Heart left ventricle (tissue), 16 donors: Measurements from ENCODE around the gene PITHD1. TPM values are rescaled to one million over a fixed set of nuclear protein-coding genes. Genes with fewer than 3 reads are reported as not detected.
"Not testable (repeated sequence)": the region's sequence is repeated elsewhere in the genome, so short reads cannot be mapped to it uniquely, and the experiment has no call there.

Source experiments
- ATAC-seq, 4 donors: fragments of 200-7000 bp; cut with Tn5 transposase; one replicate each; pipeline ENCODE4 v1.9.1; 2020 to 2022; ENCODE audit warnings: moderate library complexity in 4 of 4, mild to moderate bottlenecking in 3 of 4, moderate number of reproducible peaks in 1 of 4
- DNase-seq, 5 donors: peaks; one replicate each; pipeline ENCODE4 v3.0.0-alpha.2; 2020
- H3K27ac ChIP-seq, 12 donors: fragments of 200-600 bp; sonication (generic) in 4 of 12; one replicate each; pipeline versions ENCODE4 v1.5.0 to v1.8.0; 2016 to 2022; ENCODE audit warnings: mild to moderate bottlenecking in 2 of 12
- H3K27me3 ChIP-seq, 9 donors: fragments of 200-600 bp; sonication (generic) in 2 of 9; one replicate each; pipeline versions ENCODE4 v1.5.1 to v1.8.0; 2016 to 2022; ENCODE audit warnings: mild to moderate bottlenecking in 3 of 9
- H3K36me3 ChIP-seq, 9 donors: fragments of 200-600 bp; sonication (generic) in 2 of 9; one replicate each; pipeline versions ENCODE4 v1.5.0 to v1.8.0; 2018 to 2022; ENCODE audit warnings: mild to moderate bottlenecking in 2 of 9
- H3K4me1 ChIP-seq, 12 donors: fragments of 200-600 bp; sonication (generic) in 4 of 12; one replicate each; pipeline versions ENCODE4 v1.5.0 to v1.8.0; 2016 to 2022; ENCODE audit warnings: mild to moderate bottlenecking in 3 of 12
- H3K4me3 ChIP-seq, 12 donors: fragments of 200-600 bp; sonication (generic) in 4 of 12; one replicate each; pipeline versions ENCODE4 v1.5.0 to v1.8.0; 2017 to 2022; ENCODE audit warnings: mild to moderate bottlenecking in 9 of 12, moderate library complexity in 4 of 12
- H3K9me3 ChIP-seq, 12 donors: fragments of 200-600 bp; sonication (generic) in 4 of 12; one replicate each; pipeline versions ENCODE4 v1.5.0 to v1.8.0; 2016 to 2022; ENCODE audit warnings: mild to moderate bottlenecking in 1 of 12
- POLR2A ChIP-seq, 2 donors: fragments of 450-650 bp; IDR thresholded peaks; one replicate each; pipeline ENCODE4 v1.6.1; 2017; ENCODE audit warnings: antibody characterized with exemption in 2 of 2, mild to moderate bottlenecking in 2 of 2, moderate library complexity in 2 of 2
- WGBS, 4 donors: extraction: QIAGEN DNeasy Blood & Tissue Kit in 2 of 4; methylation state at CpG; one replicate each; pipeline versions ENCODE4 v1.1.5 to v1.1.7; 2013 to 2018; 5-methylcytosine and 5-hydroxymethylcytosine counted together
- intact Hi-C, 10 donors: fragments of 100-400 bp; cut with DNase I; formaldehyde crosslinking; loops; one replicate each; pipeline versions ENCODE4 v1.11.1 to v1.14.2; 2022
- polyA plus RNA-seq, 2 donors: library from polyadenylated mRNA; stranded (reverse); fragments of 200-250 nt; gene quantifications; one replicate each; pipeline ENCODE4 v1.2.3, GENCODE V29; 2013
- total RNA-seq, 9 donors: library from RNA; depleted of rRNA in 2 of 9; stranded (reverse); fragments of >200 nt in 2 of 9; fragmentation: NEBNext Ultra II Directional in 3 of 9; extraction: Animal tissue kit (Norgen Biotek cat#: 25700) in 3 of 9; gene quantifications; one replicate each; pipeline versions ENCODE4 v1.1.0 to v1.2.4, GENCODE V29; 2016 to 2023
- TF ChIP-seq, protein P1 (sequence below), 12 donors: fragments of 200-600 bp; sonication (generic) in 4 of 12; IDR thresholded peaks; one replicate each; pipeline versions ENCODE4 v1.5.0 to v1.8.0; 2018 to 2022; ENCODE audit warnings: antibody characterized with exemption in 12 of 12, mild to moderate bottlenecking in 5 of 12
- donor health status: ischemic (EF 13 %, LVEDD 7.1; RV severe dilation, severe dysfunction).
- donor health status: healthy with polysubstance abuse.
- donor health status: DM: no; HTN: yes; CAD: no.
- donor health status: DM: no; HTN: no; CAD: no.
- donor health status: ischemic (EF 25% LVEDD 6.9; RV normal size, moderate dysfunction).
- donor health status: ischemic (EF 25% LVEDD 5.7; RV mildly dilated, moderate dysfunction).
- donor health status: healthy.
- donor health status: DM: yes; HTN: yes; CAD: no.
- donor health status: ischemic (EF 35%, LVEDD 5.7; RV mildly dilated, moderate dysfunction).
- donor health status: nonischemic (EF 11% LVEDD 7.7; RV severe dilation, severe dysfunction).
- donor health status: DM: yes; HTN: yes; CAD: no.
- donor health status: PGD.
- donor health status: ischemic (EF 29% LVEDD 5.4; RV normal size, mild dysfunction).
- donor health status: nonischemic (EF 23%, LVEDD 6.1; RV moderate dilation, normal function).

Gene PITHD1
- total and polyA plus RNA-seq, 11 donors: 31.8 to 86.4 (median 46.2) TPM

DNA sequence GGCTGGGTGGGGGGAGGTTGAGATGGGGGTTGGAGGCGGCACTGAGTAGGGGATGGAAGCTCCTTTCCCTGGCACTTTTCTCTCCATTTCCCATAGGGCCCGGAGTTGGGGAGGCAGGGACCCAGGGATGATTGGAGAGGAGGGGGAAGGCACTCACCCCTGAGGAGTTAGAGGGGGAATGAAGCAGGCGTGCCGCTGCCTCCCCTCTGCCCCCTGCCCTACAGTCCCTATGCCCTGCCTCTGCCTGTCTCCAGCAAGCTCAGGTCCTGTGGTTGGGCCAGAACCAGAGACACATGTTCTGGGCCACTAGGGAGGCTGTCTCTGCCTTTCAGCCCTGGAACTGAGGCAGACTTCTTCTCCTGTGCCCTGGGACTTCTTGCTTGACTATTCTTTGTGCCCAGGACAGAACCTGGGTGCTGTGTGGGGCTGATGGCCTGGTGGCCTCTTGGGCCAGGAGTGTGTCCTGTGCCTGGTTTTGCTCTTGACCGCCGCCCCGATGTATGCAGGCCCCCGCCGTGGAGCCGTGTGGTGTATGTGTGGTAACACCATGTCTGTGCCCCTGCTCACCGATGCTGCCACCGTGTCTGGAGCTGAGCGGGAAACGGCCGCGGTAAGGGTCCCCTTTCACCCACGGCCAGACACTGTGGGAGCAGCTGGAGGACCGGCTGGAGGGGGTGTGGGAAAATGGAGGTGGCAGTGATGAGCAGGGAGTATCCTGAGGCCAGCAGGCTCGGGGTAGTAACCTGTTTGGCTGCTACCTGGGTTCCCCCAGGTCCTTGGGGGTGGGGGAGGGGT lies 14.1 kb downstream of the PITHD1 start:
- Histone ChIP-seq H3K9me3 (no peaks in the 10 kb centered on the region), H3K4me3 (peak overlapping the region in 10 of 12 donors; percentile 48 to 90 (median 78)), H3K4me1 (peaks cover 4 to 40% (median 27%) of the 10 kb centered on the region in 12 donors), H3K36me3 (peaks cover 0 to 53% (median 29%) of the 10 kb centered on the region in 9 donors), H3K27ac (peak overlapping the region in 5 of 12 donors; percentile 24 to 87 (median 59)), H3K27me3 (no peaks in the 10 kb centered on the region)
- no peak for TF ChIP-seq POLR2A (IDR thresholded peaks at IDR 0.05)
- TF ChIP-seq, protein P1, sequence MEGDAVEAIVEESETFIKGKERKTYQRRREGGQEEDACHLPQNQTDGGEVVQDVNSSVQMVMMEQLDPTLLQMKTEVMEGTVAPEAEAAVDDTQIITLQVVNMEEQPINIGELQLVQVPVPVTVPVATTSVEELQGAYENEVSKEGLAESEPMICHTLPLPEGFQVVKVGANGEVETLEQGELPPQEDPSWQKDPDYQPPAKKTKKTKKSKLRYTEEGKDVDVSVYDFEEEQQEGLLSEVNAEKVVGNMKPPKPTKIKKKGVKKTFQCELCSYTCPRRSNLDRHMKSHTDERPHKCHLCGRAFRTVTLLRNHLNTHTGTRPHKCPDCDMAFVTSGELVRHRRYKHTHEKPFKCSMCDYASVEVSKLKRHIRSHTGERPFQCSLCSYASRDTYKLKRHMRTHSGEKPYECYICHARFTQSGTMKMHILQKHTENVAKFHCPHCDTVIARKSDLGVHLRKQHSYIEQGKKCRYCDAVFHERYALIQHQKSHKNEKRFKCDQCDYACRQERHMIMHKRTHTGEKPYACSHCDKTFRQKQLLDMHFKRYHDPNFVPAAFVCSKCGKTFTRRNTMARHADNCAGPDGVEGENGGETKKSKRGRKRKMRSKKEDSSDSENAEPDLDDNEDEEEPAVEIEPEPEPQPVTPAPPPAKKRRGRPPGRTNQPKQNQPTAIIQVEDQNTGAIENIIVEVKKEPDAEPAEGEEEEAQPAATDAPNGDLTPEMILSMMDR (IDR thresholded peaks at IDR 0.05): no peak
- intact Hi-C loops: no loop called here
- ATAC-seq (no peak), DNase-seq (peak in 1 of 5 donors; percentile 36)
- 60 to 69% (median 68%) methylated on average over 19 of the region's 19 CpGs for whole genome bisulfite sequencing, 4 donors

DNA sequence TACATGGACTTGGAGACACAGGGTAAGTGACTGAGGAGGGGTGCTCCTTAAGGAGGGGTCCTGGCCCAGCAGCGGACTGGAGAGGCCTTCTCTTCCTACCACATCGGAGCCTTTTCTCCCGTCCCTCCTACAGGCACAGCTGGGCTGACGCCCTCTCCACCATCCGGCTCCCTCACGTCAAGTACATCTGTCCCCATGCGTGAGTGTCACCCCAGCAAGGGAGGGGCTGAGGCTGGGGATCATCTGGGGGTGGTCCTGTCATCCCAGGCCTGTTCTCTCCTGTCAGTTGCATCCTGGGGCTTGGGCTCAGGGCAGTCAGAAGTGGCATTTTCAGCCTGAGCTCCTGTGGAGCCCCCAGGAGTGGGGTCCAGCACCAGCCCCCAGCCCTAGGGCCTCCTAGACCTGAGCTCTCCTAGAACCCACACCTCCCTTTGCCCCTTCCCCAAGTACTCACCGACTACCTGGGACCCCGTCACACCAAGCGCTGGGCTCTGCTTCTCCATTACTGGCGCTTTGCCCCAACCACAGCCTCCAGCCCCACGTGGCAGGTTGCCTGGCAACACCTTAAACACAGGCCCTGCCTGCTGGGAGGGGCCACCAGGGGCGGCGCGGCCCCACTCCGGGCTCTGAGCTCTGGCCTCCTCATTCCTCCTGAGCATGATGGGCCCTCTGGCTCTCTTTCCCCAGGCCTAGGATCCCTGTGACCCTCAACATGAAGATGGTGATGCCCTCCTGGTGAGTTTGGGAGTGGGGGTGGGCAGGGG lies 15.0 kb downstream of the PITHD1 start:
- Histone ChIP-seq H3K27me3 (no peaks in the 10 kb centered on the region), H3K36me3 (peaks cover 0 to 53% (median 21%) of the 10 kb centered on the region in 9 donors), H3K4me3 (peak overlapping the region in 1 of 12 donors; percentile 15), H3K27ac (peak overlapping the region in 1 of 12 donors; percentile 28), H3K9me3 (no peaks in the 10 kb centered on the region), H3K4me1 (peaks cover 4 to 40% (median 27%) of the 10 kb centered on the region in 12 donors)
- ATAC-seq: peak; percentile 8 to 46 (median 24)
- DNase-seq: peak in 4 of 5 donors; percentile 46 to 70 (median 56)
- 60 to 83% (median 63%) methylated on average over 11 to 16 of the region's 16 CpGs for WGBS, 4 donors
- intact Hi-C loops: no loop called here
- TF ChIP-seq POLR2A (IDR thresholded peaks at IDR 0.05): no peak
- TF ChIP-seq, protein P1 (IDR thresholded peaks at IDR 0.05): no peak

DNA sequence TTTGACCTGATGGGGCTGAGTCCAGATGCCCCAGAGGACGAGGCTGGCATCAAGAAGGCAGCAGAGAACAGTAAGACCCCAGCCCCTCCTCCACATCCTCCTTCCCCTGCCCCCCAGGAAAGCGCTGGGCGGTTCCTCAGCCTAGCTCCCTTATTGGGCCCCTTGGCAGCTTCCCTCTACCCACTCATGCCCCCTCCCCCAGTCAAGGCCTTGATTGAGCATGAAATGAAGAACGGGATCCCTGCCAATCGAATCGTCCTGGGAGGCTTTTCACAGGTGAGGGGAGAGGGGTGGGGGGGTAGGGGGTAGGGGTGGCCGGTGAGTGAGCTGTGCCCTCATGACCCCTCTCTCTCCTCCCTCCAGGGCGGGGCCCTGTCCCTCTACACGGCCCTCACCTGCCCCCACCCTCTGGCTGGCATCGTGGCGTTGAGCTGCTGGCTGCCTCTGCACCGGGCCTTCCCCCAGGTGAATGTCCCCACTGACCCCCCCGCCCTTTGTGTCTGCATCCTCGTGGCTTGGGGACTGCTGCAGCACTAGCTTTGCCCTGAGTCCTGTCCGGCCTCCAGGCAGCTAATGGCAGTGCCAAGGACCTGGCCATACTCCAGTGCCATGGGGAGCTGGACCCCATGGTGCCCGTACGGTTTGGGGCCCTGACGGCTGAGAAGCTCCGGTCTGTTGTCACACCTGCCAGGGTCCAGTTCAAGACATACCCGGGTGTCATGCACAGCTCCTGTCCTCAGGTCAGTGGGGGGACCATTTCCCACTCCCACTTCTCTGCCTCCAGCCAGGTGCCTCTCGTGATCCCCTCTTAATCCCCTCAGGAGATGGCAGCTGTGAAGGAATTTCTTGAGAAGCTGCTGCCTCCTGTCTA lies 15.9 kb downstream of the PITHD1 start:
- DNase-seq (no peak), ATAC-seq (no peak)
- Histone ChIP-seq H3K36me3 (peaks cover 0 to 51% (median 13%) of the 10 kb centered on the region in 9 donors), H3K4me1 (peaks cover 4 to 44% (median 29%) of the 10 kb centered on the region in 12 donors), H3K9me3 (no peaks in the 10 kb centered on the region), H3K27me3 (no peaks in the 10 kb centered on the region), H3K27ac (no peak overlapping the region), H3K4me3 (no peak overlapping the region)
- TF ChIP-seq POLR2A (IDR thresholded peaks at IDR 0.05): no peak
- TF ChIP-seq, protein P1 (IDR thresholded peaks at IDR 0.05): no peak
- 73 to 80% (median 74%) methylated on average over 5 to 21 of the region's 21 CpGs for WGBS, 4 donors
- intact Hi-C loops: no loop called here

DNA sequence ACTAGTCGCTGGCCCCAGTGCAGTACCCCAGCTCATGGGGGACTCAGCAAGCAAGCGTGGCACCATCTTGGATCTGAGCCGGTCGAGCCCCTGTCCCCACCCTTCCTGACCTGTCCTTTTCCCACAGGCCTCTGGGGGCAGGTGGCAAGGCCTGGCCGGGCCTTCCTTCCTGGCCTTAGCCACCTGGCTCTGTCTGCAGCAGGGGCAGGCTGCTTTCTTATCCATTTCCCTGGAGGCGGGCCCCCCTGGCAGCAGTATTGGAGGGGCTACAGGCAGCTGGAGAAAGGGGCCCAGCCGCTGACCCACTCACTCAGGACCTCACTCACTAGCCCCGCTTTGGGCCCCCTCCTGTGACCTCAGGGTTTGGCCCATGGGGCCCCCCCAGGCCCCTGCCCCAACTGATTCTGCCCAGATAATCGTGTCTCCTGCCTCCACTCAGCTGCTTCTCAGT lies 16.5 kb downstream of the PITHD1 start:
- WGBS, 4 donors: 72 to 85% (median 80%) methylated on average over 6 to 9 of the region's 9 CpGs
- intact Hi-C loops, H3K9me3 ChIP-seq, H3K27ac ChIP-seq, H3K27me3 ChIP-seq, H3K4me3 ChIP-seq, ATAC-seq, DNase-seq: not testable (repeated sequence)
- H3K4me1 ChIP-seq: peaks cover 7 to 51% (median 35%) of the 10 kb centered on the region in 12 donors
- peaks cover 0 to 51% (median 13%) of the 10 kb centered on the region in 9 donors for H3K36me3 ChIP-seq
